GM12875 (cell line): ENCODE results near the gene CTSW.

ENCODE experiments used
- H3K4me3 ChIP-seq: one replicate; pipeline ENCODE4 v1.5.1; 2011; ENCODE audit warnings: low read depth, low read length, control low read depth
- TF ChIP-seq, protein P1 (sequence below): IDR thresholded peaks from 2 replicates; pipeline ENCODE4 v1.5.1; 2011; ENCODE audit warnings: low read depth, mild to moderate bottlenecking, control low read depth, inconsistent platforms, low read length, moderate library complexity, borderline replicate concordance; ENCODE audit not compliant: insufficient read depth

Gene CTSW

DNA sequence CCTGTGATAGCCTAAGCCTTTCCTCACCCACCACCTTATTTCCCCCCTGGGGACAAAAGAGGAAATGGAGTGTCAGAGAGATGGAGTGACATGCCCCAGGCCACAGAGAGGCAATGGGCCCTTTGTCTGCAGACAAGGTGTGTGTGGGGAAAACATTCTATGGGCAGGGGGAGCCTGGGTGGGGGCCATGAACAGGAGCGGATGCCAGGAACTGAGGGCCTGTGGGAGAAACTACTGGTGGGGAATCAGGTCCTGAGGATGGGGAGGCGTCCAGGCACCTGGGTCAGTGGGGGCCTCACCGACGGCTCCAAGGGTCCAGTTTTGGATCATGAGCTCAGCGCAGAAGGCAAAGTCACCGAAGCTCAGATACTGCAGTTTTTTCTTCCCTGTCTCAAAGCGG lies 5.6 kb downstream of the CTSW start:
- TF ChIP-seq, protein P1, sequence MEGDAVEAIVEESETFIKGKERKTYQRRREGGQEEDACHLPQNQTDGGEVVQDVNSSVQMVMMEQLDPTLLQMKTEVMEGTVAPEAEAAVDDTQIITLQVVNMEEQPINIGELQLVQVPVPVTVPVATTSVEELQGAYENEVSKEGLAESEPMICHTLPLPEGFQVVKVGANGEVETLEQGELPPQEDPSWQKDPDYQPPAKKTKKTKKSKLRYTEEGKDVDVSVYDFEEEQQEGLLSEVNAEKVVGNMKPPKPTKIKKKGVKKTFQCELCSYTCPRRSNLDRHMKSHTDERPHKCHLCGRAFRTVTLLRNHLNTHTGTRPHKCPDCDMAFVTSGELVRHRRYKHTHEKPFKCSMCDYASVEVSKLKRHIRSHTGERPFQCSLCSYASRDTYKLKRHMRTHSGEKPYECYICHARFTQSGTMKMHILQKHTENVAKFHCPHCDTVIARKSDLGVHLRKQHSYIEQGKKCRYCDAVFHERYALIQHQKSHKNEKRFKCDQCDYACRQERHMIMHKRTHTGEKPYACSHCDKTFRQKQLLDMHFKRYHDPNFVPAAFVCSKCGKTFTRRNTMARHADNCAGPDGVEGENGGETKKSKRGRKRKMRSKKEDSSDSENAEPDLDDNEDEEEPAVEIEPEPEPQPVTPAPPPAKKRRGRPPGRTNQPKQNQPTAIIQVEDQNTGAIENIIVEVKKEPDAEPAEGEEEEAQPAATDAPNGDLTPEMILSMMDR = no peak
- H3K4me3 ChIP-seq = no peak overlapping the region

DNA sequence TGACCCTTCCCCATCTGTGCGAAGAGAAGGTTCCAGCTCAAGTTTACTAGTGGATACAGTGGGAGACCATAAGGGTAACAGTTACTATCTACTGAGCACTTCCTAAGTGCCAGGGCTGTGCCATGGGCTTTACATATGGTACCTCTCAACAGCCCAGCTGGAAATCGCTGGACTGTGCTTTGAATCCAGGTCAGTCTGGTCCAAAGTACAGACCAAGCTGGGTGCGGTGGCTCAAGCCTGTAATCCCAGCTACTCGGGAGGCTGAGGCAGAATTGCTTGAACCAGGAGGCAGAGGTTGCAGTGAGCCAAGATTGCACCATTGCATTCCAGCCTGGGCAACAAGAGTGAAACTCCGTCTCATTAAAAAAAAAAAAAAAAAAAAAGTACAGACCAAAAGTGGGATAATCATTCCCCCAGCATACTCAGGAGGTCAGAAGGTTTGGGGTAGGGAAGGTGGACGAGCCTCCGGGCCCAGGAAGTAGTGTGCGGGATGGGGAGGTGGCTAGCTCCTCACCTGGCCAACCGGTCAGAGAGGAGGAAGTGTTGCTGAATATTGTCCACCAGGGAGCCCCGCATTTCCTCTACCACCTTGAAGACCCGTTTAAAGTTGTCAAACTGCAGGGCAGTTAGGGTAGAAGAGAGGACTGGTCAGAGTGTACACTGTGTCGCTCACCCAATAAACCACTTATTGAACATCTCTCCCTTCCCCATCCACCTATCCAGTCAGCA lies 6.3 kb downstream of the CTSW start:
- TF ChIP-seq, protein P1 = no peak
- H3K4me3 ChIP-seq = no peak overlapping the region

DNA sequence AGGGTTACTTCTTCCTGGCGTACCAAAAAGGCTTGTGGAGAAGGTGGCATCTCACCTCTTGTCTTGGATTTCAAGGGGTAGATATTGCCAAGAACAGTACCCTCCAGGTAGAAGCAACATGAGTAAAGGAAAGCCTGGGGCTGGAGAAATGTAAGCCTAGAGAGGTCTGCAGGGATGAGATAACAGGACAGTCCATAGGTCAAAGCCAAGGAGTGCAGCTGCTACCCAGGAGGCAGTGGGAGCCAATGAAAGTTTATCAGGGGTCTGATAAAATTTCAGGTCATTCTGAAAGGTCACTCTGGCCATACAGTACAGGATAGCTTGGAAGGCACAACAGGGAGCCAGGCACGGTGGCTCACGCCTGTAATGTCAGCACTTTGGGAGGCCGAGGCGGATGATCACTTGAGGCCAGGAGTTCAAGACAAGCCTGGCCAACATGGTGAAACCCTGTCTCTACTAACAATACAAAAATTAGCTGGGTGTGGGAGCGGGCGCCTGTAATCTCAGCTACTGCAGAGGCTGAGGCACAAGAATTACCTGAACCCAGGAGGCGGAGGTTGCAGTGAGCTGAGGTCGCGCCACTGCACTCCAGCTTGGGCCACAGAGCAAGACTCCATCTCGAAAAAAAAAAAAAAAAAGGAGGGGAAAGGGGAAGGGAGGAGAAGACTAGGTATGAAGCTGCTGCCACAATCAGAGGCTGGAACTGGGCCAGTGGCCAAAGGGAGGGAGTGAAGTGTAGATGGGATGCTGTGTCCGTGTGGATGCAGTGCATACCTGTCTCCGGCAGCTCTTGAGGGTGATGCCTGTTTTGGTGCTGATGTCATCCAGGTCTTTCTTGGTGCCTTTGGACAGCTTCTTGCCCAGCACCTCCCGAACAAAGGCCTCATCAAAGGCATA lies 7.4 kb downstream of the CTSW start:
- peak overlapping the region; percentile 90 for H3K4me3 ChIP-seq
- TF ChIP-seq, protein P1 = no peak

DNA sequence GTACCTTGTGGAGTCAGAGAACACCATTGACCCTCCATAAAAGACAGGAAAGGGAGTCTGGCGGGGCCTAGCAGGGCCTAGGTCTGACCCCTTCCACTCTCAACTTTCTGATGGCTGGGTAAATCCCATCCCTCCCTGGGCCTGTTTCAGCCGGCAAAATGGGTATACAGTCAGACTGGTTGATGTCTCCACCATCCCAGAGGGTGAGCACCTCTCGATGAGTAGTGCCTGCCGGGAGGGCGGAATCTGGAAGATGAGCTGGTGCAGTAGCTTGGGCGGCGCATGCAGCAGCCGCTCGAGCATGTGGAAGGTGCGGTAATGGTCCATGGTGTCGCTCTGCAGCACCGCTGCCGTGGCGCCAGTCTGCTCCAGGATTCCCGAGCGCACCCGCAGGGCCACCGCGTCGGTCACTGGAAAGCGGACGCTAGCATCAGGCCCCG lies 8.1 kb downstream of the CTSW start:
- TF ChIP-seq, protein P1 = no peak
- H3K4me3 ChIP-seq = peak overlapping the region; percentile 90

DNA sequence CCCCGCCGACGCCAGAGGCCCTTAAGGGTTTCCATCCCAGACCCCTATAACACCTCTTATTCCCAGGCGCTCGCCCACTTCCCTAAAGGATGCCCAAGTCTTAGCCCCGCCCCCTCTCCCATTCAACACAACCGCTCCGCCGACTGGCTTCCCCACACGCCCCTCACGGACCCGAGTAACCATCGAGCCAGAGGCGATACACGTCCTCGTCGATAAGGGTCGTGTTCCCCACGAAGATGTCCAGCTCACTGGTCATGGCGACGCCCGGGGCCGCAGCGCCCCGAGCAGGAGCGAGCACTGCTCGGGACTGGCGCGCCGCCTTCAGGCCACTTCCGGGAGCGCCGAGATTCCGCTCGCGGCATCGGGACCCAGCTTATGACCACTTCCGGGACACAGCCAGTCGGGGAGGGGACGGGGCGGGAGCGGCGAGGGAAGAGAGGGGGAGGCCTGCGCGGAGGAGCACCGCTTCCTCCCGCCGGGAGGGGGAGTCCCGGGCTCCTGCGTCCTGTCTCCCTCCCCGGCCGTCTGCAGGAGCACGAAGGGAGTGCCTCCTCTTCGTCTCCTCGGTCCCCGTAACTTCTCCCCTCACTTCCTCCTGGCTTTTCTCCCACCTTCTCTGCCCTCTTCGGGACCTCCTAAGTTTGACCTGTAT lies 8.7 kb downstream of the CTSW start, which contains the start of gene FIBP:
Gene FIBP (minus strand): TSS at position 309 of the 652 bp plus-strand sequence. CDS start 53 bp downstream, at position 256.
- TF ChIP-seq, protein P1 = peak; percentile 87
- peak within 1 kb of the TSS; percentile 90 for H3K4me3 ChIP-seq

DNA sequence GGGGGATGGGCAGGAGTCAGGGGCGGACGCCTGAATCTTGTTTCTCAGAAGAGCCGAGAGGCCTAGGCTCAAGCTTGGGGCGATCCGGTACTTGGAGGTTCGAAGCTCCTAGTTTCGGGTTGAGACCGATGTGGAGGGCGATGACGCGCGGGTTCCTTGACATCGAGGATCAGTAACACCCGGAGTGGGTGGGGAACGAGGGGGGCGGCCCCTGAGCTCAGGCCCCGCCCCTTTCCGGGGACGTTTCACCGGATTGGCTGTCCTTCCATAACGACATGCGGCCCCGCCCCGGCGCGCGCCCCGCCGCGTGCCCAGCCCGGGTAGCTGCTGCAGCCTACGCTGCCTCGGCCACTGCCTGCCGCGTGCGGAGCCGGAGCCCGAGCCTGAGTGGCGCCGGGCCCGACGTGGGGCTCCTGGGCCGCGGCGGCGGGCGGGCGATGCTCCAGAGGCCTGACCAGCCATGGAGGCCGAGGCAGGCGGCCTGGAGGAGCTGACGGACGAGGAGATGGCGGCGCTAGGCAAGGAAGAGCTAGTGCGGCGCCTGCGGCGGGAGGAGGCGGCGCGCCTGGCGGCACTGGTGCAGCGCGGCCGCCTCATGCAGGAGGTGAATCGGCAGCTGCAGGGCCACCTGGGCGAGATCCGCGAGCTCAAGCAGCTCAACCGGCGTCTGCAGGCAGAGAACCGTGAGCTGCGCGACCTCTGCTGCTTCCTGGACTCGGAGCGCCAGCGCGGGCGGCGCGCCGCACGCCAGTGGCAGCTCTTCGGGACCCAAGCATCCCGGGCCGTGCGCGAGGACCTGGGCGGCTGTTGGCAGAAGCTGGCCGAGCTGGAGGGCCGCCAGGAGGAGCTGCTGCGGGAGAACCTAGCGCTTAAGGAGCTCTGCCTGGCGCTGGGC lies 10.9 kb downstream of the CTSW start, which contains the start of gene CCDC85B:
Gene CCDC85B (plus strand): TSS at position 350 of the 895 bp plus-strand sequence. CDS start 111 bp downstream, at position 461.
- TF ChIP-seq, protein P1 = peak; percentile 21; the same call in 1 of the 2 replicates
- peak within 1 kb of the TSS; percentile 98 for H3K4me3 ChIP-seq
